Mesenchymal stem cell (in vitro differentiated cells and primary cell): ENCODE measurements around the gene RPTOR.

Source experiments
- DNase-seq: peaks from one replicate; pipeline ENCODE4 v3.0.0-alpha.2; 2013
- H2AFZ ChIP-seq: one replicate; pipeline ENCODE4 v1.6.1; 2013; ENCODE audit warnings: low read depth, mild to moderate bottlenecking, control low read depth, inconsistent platforms, low read length, moderate library complexity
- H2AK5ac ChIP-seq: 2 replicates; pipeline ENCODE4 v1.6.1; 2013; ENCODE audit warnings: low read length, moderate library complexity, mild to moderate bottlenecking, inconsistent platforms; ENCODE audit not compliant: severe bottlenecking
- H2BK120ac ChIP-seq: one replicate; pipeline ENCODE4 v1.6.1; 2013; ENCODE audit warnings: low read depth, mild to moderate bottlenecking, inconsistent platforms, low read length, moderate library complexity
- H2BK12ac ChIP-seq, 2 experiments: one replicate each; pipeline ENCODE4 v1.6.1; 2013; ENCODE audit warnings: inconsistent platforms in 2 of 2, low read length in 2 of 2, mild to moderate bottlenecking in 2 of 2, moderate library complexity in 2 of 2, control low read depth in 1 of 2
- H2BK15ac ChIP-seq: one replicate; pipeline ENCODE4 v1.6.1; 2013; ENCODE audit warnings: mild to moderate bottlenecking, low read depth, inconsistent platforms; ENCODE audit not compliant: poor library complexity, severe bottlenecking
- H2BK5ac ChIP-seq: 2 replicates; pipeline ENCODE4 v1.6.1; 2013; ENCODE audit warnings: low read depth, mild to moderate bottlenecking, low read length, control low read depth, inconsistent platforms; ENCODE audit not compliant: poor library complexity, severe bottlenecking
- H3K14ac ChIP-seq, 2 experiments: one replicate each; pipeline ENCODE4 v1.6.1; 2013; ENCODE audit warnings: inconsistent platforms in 2 of 2, low read length in 2 of 2, control low read depth in 1 of 2, mild to moderate bottlenecking in 1 of 2, moderate library complexity in 1 of 2
- H3K18ac ChIP-seq, 2 experiments: one replicate each; pipeline ENCODE4 v1.6.1; 2013; ENCODE audit warnings: inconsistent platforms in 2 of 2, low read length in 2 of 2, control low read depth in 1 of 2, low read depth in 1 of 2, mild to moderate bottlenecking in 1 of 2
- H3K23ac ChIP-seq, 2 experiments: one replicate each; pipeline ENCODE4 v1.6.1; 2013; ENCODE audit warnings: inconsistent platforms in 2 of 2, low read length in 2 of 2, mild to moderate bottlenecking in 2 of 2, moderate library complexity in 2 of 2, control low read depth in 1 of 2
- H3K27ac ChIP-seq: 2 replicates; pipeline ENCODE4 v1.5.1; 2013; ENCODE audit warnings: mild to moderate bottlenecking, moderate library complexity, low read length, control low read depth, inconsistent platforms; ENCODE audit not compliant: poor library complexity, severe bottlenecking
- H3K27me3 ChIP-seq, 2 experiments: 2 replicates each; pipeline versions ENCODE4 v1.6.1 to v1.7.0; 2013; ENCODE audit warnings: low read length in 2 of 2, mild to moderate bottlenecking in 2 of 2, moderate library complexity in 2 of 2, control low read depth in 1 of 2, inconsistent platforms in 1 of 2; ENCODE audit not compliant: control insufficient read depth in 1 of 2, insufficient read depth in 1 of 2
- H3K36me3 ChIP-seq, 2 experiments: 2 replicates each; pipeline versions ENCODE4 v1.6.1 to v1.7.0; 2013; ENCODE audit warnings: low read length in 2 of 2, control low read depth in 1 of 2, inconsistent platforms in 1 of 2, low read depth in 1 of 2, mild to moderate bottlenecking in 1 of 2; ENCODE audit not compliant: insufficient read depth in 2 of 2, control insufficient read depth in 1 of 2
- H3K4ac ChIP-seq, 2 experiments: one replicate each; pipeline ENCODE4 v1.6.1; 2013; ENCODE audit warnings: inconsistent platforms in 2 of 2, low read length in 2 of 2, mild to moderate bottlenecking in 2 of 2, moderate library complexity in 2 of 2, control low read depth in 1 of 2, low read depth in 1 of 2
- H3K4me1 ChIP-seq: 2 replicates; pipeline ENCODE4 v1.6.1; 2013; ENCODE audit warnings: low read depth, low read length, control low read depth; ENCODE audit not compliant: control insufficient read depth, insufficient read depth
- H3K4me2 ChIP-seq: 2 replicates; pipeline ENCODE4 v1.6.1; 2013; ENCODE audit warnings: low read length, mild to moderate bottlenecking, inconsistent platforms; ENCODE audit not compliant: poor library complexity, severe bottlenecking
- H3K4me3 ChIP-seq, 2 experiments: 2 replicates each; pipeline versions ENCODE4 v1.5.1 to v1.7.0; 2013; ENCODE audit warnings: low read length in 2 of 2, mild to moderate bottlenecking in 2 of 2, control low read depth in 1 of 2, low read depth in 1 of 2; ENCODE audit not compliant: insufficient read depth in 1 of 2
- H3K79me1 ChIP-seq: replicated peaks from 2 replicates; pipeline ENCODE4 v1.6.1; 2013; ENCODE audit warnings: mild to moderate bottlenecking, control low read depth, low read length, inconsistent platforms; ENCODE audit not compliant: poor library complexity, severe bottlenecking
- H3K9ac ChIP-seq: 2 replicates; pipeline ENCODE4 v1.7.0; 2013; ENCODE audit warnings: mild to moderate bottlenecking, low read length, moderate library complexity
- H3K9me3 ChIP-seq: 2 replicates; pipeline ENCODE4 v1.7.0; 2013; ENCODE audit warnings: mild to moderate bottlenecking, low read length; ENCODE audit not compliant: control insufficient read depth
- H4K8ac ChIP-seq: one replicate; pipeline ENCODE4 v1.6.1; 2013; ENCODE audit warnings: inconsistent platforms, mild to moderate bottlenecking, low read length, moderate library complexity
- H4K91ac ChIP-seq: one replicate; pipeline ENCODE4 v1.6.1; 2013; ENCODE audit warnings: mild to moderate bottlenecking, low read length, inconsistent platforms
- WGBS: methylation state at CpG from one replicate; pipeline ENCODE4 v1.1.7; 2013; ENCODE audit warnings: mixed read lengths; 5-methylcytosine and 5-hydroxymethylcytosine counted together

The RPTOR gene

GRCh38 chr17:80712089-80712488 is 167.5 kb downstream of the RPTOR start:
- Histone ChIP-seq H3K9ac (no peak overlapping the region), H3K4me1 (no peaks in the 10 kb centered on the region)

GRCh38 chr17:80712606-80713005 is 168.0 kb downstream of the RPTOR start:
- H3K79me1 ChIP-seq, result peaks cover 26% of the 10 kb centered on the region
- no peak overlapping the region for H2BK5ac ChIP-seq
- no peak overlapping the region for H2BK15ac ChIP-seq
- H3K9me3 ChIP-seq, result no peaks in the 10 kb centered on the region
- H3K14ac ChIP-seq, result no peak overlapping the region
- H3K4ac ChIP-seq, result no peak overlapping the region
- no peak overlapping the region for H2BK12ac ChIP-seq
- no peak overlapping the region for H3K27ac ChIP-seq
- no peak overlapping the region for H2BK120ac ChIP-seq
- no peak overlapping the region for H3K4me3 ChIP-seq
- no peak overlapping the region for H3K23ac ChIP-seq
- H3K36me3 ChIP-seq, result peaks cover 17 to 20% of the 10 kb centered on the region in 2 experiments
- no peak overlapping the region for H4K8ac ChIP-seq
- DNase-seq, result no peak
- H3K27me3 ChIP-seq, result no peaks in the 10 kb centered on the region
- no peak overlapping the region for H3K9ac ChIP-seq
- H2AK5ac ChIP-seq, result no peak overlapping the region
- H2AFZ ChIP-seq, result no peak overlapping the region
- no peak overlapping the region for H4K91ac ChIP-seq
- H3K4me2 ChIP-seq, result no peak overlapping the region
- H3K4me1 ChIP-seq, result no peaks in the 10 kb centered on the region
- H3K18ac ChIP-seq, result no peak overlapping the region
- 94% methylated on average over 8 of the region's 8 CpGs for WGBS

More at GRCh38 chr17:80712089-80712488, 167.5 kb downstream of the RPTOR start:
- Histone ChIP-seq H3K4ac (no peak overlapping the region), H3K36me3 (peaks cover 17 to 21% of the 10 kb centered on the region in 2 experiments), H2AK5ac (no peak overlapping the region), H3K18ac (no peak overlapping the region), H2BK120ac (no peak overlapping the region), H2BK12ac (no peak overlapping the region), H2BK15ac (no peak overlapping the region), H3K14ac (no peak overlapping the region), H3K4me3 (no peak overlapping the region), H4K8ac (no peak overlapping the region), H3K79me1 (peaks cover 26% of the 10 kb centered on the region), H3K23ac (no peak overlapping the region), H3K27ac (no peak overlapping the region), H3K9me3 (no peaks in the 10 kb centered on the region), H2AFZ (no peak overlapping the region), H4K91ac (no peak overlapping the region), H2BK5ac (no peak overlapping the region), H3K4me2 (no peak overlapping the region), H3K27me3 (no peaks in the 10 kb centered on the region)
- DNase-seq, result no peak
- 93% methylated on average over 4 of the region's 4 CpGs for WGBS

GRCh38 chr17:80716986-80717719 is 172.5 kb downstream of the RPTOR start:
- H3K36me3 ChIP-seq, result no peaks in the 10 kb centered on the region
- no peaks in the 10 kb centered on the region for H3K27me3 ChIP-seq
- H3K4me2 ChIP-seq, result no peak overlapping the region
- H2BK120ac ChIP-seq, result no peak overlapping the region
- H2AFZ ChIP-seq, result no peak overlapping the region
- H4K91ac ChIP-seq, result no peak overlapping the region
- H3K14ac ChIP-seq, result no peak overlapping the region
- no peaks in the 10 kb centered on the region for H3K9me3 ChIP-seq
- no peak overlapping the region for H3K27ac ChIP-seq
- H2BK5ac ChIP-seq, result no peak overlapping the region
- no peak overlapping the region for H3K4me3 ChIP-seq
- H3K4ac ChIP-seq, result no peak overlapping the region
- H3K79me1 ChIP-seq, result peaks cover 21% of the 10 kb centered on the region
- H2AK5ac ChIP-seq, result no peak overlapping the region
- no peak overlapping the region for H2BK12ac ChIP-seq
- H2BK15ac ChIP-seq, result no peak overlapping the region
- peaks cover 12% of the 10 kb centered on the region for H3K4me1 ChIP-seq
- H3K18ac ChIP-seq, result no peak overlapping the region
- DNase-seq, result no peak
- no peak overlapping the region for H3K9ac ChIP-seq
- WGBS, result 96% methylated on average over 8 of the region's 10 CpGs
- no peak overlapping the region for H3K23ac ChIP-seq
- H4K8ac ChIP-seq, result no peak overlapping the region

- Histone ChIP-seq H3K14ac (no peak overlapping the region), H3K36me3 (no peaks in the 10 kb centered on the region), H2AFZ (no peak overlapping the region), H4K91ac (no peak overlapping the region), H2BK12ac (no peak overlapping the region), H3K23ac (no peak overlapping the region), H3K4me2 (no peak overlapping the region), H2BK120ac (no peak overlapping the region), H3K27me3 (no peaks in the 10 kb centered on the region), H3K4me1 (peaks cover 15% of the 10 kb centered on the region), H4K8ac (no peak overlapping the region), H2AK5ac (no peak overlapping the region), H2BK15ac (no peak overlapping the region), H3K27ac (no peak overlapping the region), H3K9ac (no peak overlapping the region), H3K79me1 (peaks cover 23% of the 10 kb centered on the region), H3K4me3 (no peak overlapping the region), H3K4ac (no peak overlapping the region), H3K9me3 (no peaks in the 10 kb centered on the region), H3K18ac (no peak overlapping the region), H2BK5ac (no peak overlapping the region)
- WGBS, result 92% methylated on average over 7 of the region's 7 CpGs
- DNase-seq, result no peak
Measured at GRCh38 chr17:80717720-80718083, 173.1 kb downstream of the RPTOR start.
